HG03175 (cell line): ENCODE data around the gene UBE2Z.

ENCODE experiments used
- ATAC-seq: cut with Tn5 transposase; IDR thresholded peaks from one replicate; pipeline ENCODE4 v1.9.1; 2021; ENCODE audit warnings: mild to moderate bottlenecking, moderate library complexity; ENCODE audit not compliant: unreplicated experiment

Gene UBE2Z

GRCh38 chr17:48952904-48953303 lies 44.7 kb downstream of the UBE2Z start:
- ATAC-seq, result no peak

- no peak for ATAC-seq
These were observed 46.1 kb downstream of the UBE2Z start for GRCh38 chr17:48954300-48954755.

- no peak for ATAC-seq
These were observed 52.8 kb downstream of the UBE2Z start for GRCh38 chr17:48960834-48961515.

GRCh38 chr17:48961516-48962233 lies 53.5 kb downstream of the UBE2Z start:
- no peak for ATAC-seq

- no peak for ATAC-seq
These were observed 62.0 kb downstream of the UBE2Z start for GRCh38 chr17:48970224-48970623.

- no peak for ATAC-seq
These were observed 62.9 kb downstream of the UBE2Z start for GRCh38 chr17:48970865-48971687.

GRCh38 chr17:48972749-48973097 lies 64.5 kb downstream of the UBE2Z start:
- no peak for ATAC-seq

- no peak for ATAC-seq
These were observed 65.6 kb downstream of the UBE2Z start for GRCh38 chr17:48973806-48974205.
